ENCODE measurements around the gene WWTR1.

WWTR1 gene

GRCh38 chr3:149571381-149571780 lies 86.4 kb downstream of the WWTR1 start:
- no peak for DNase-seq (ENCODE audit: low read depth in 2 of 2, low spot score in 1 of 2)

DNA sequence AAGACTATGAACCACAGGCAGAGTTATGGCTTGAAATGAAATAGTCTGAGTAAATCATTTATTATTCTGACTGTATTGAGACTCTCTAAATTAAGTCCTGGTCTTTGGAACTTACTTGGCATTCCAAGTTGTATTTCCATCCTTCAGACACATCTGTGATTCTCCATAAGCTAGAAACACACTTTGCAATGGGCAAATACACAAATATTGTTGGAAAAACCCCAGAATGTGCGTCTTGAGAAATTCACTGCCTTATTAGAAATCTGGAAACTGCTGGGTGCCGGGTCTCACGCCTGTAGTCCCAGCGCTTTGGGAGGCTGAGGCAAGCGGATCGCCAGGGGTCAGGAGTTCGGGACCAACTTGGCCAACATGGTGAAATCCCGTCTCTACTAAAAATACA lies 87.8 kb downstream of the WWTR1 start:
- no peak for DNase-seq (ENCODE audit: low read depth in 2 of 2, low spot score in 1 of 2)

GRCh38 chr3:149567381-149567780 lies 90.4 kb downstream of the WWTR1 start:
- DNase-seq (ENCODE audit: low read depth in 2 of 2, low spot score in 1 of 2) = no peak

GRCh38 chr3:149566292-149566975 lies 91.4 kb downstream of the WWTR1 start:
- no peak for DNase-seq (ENCODE audit: low read depth in 2 of 2, low spot score in 1 of 2)

GRCh38 chr3:149564079-149564478 lies 93.7 kb downstream of the WWTR1 start:
- DNase-seq (ENCODE audit: low read depth in 2 of 2, low spot score in 1 of 2) = no peak

DNA sequence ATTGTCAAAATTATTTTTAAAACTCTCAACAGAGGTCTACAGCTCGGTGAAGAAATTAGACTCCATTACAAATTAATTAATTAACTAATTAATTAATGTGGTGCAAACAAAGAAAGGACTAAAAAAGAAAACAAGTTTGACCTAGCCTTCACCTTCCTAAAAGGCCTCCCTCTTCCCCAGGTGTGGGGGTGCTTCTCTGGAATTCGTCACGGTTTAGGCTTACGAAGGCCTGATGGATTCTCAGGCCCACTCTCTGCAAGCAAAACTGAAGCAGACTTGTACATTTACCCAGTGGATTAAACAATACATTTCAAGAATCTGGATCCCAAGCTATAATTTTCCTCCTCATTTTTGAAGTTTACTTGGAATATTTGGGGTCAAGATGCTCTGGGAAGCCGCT lies 94.7 kb downstream of the WWTR1 start:
- DNase-seq (ENCODE audit: low read depth in 2 of 2, low spot score in 1 of 2) = no peak

DNA sequence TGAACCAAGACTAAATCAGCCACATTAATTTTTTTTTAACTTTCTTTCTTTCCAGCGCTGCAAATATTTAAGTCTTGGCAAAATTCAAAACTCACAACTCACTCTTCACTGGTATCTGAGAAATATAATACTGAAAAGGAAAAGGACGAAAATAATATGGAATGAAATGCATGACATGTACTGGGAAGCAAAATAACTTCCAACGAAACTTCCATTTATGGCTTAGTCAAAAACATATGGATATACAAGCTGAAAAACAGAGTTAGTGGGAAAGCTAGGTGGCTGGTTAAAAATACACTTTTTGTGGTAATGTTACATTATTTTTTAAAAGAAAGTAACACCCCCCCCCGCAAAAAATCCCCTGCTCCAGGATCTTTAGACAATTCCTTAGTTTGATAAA lies 97.2 kb downstream of the WWTR1 start:
- no peak for DNase-seq (ENCODE audit: low read depth in 2 of 2, low spot score in 1 of 2)

DNA sequence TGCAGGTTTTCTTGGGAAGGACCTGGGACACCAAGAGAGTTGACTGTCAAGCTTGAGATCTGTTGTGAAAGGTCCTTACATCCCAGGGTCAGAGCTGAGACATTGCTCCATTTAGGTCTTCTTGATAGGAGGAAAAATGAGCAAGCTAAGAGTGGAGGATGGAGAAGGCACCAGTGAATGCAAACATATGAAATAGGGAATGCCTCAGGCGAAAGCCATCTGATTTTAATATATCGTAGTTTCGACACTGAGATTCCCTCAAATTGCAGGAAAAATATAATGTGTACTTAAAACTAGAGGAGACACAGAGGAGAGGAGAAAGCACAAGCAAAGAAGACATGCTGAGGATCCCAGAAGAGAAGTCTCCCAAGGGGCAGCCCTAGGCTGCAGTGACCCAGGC lies 97.8 kb downstream of the WWTR1 start:
- DNase-seq (ENCODE audit: low read depth in 2 of 2, low spot score in 1 of 2) = no peak

DNA sequence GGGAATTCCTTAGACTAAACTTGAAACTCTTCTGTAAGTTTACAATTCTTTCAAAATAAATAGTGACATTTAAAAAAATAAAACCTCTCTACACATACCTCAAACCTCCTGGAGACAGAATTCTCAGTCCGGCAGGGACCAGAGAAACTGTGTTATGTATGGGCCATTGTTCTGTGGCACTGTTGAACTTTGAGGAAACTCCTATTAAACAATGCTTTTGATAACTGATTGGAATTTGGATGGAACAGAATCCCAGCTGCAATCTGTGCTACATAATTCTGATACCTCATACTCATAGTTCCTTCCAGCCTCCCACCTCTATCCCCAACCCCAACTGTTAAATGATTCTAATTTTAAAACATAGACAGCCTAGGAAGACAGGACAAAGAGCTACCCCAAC lies 98.3 kb downstream of the WWTR1 start:
- no peak for DNase-seq (ENCODE audit: low read depth in 2 of 2, low spot score in 1 of 2)

GRCh38 chr3:149555927-149556326 lies 101.9 kb downstream of the WWTR1 start:
- DNase-seq (ENCODE audit: low read depth in 2 of 2, low spot score in 1 of 2) = no peak

- DNase-seq (ENCODE audit: low read depth in 2 of 2, low spot score in 1 of 2) = no peak
These were observed 103.0 kb downstream of the WWTR1 start for GRCh38 chr3:149554826-149555225.

DNA sequence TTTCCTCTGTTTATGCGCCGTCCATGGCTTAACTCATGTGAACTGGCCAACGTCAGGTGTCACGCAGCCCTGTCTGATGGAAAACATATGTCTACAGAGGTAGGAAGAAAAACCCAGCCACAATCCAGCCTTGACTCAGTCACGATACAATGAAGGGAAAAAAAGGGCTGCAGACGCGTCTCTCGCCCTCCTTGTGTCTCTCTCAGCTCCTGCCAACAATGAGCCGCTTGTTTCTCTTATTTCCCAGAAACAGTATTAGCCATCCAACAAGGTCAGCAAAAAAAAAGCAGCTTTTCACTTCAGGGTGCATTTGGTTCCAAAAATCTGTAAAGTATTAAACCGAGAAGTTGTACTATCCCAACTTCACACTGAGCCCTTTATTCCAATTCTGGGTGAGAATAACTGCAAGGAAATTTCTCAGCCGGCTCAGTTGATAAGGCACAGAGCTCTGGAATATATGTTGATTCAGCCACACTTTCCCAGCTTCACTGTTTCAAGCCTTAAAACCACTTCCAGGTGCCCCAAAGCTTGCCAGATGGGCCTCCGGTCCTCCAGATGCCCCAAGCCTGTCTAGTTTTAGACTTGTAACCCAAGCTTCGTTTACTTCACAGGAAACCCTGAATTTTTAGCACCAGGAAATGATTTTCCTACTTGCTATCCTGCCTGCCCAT lies 103.9 kb downstream of the WWTR1 start:
- DNase-seq (ENCODE audit: low read depth in 2 of 2, low spot score in 1 of 2) = no peak

DNA sequence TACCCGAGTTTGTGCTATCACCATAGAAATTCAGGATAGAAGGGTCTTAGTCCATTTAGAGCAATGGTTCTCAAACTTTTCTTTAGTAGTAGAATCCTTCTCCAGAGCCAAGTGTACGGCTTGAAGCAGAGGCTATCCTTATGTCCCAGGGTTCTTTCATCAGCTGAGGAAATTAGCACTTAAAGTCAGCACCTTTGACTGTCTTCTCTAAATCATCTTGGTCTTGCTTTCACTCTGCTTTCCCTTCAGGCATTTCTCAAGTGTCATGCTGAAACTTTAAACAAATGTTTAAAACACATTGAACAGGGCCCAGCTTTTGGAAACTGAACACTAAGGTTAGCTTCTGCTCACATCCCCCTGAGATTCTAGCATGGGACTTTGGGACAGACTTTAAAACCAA lies 105.1 kb downstream of the WWTR1 start:
- DNase-seq (ENCODE audit: low read depth in 2 of 2, low spot score in 1 of 2) = no peak

DNA sequence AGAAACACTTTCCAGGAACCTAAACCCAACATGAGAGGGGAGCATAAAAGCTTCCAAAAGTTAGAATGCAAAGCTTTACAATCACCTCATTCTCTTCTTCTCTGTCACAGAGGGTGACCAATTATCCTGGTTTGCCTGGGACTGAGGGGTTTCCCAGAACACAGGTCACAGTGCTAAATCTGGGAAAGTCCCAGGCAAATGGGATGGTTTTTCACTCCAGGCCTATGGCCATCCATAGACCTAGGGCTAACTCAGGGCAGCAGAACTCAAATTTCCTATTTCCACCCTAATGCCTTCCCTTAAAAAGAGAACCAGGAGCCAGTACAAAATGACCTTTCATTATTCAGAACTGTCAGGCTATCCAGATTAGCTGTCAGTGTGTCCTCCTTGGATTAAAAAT lies 106.3 kb downstream of the WWTR1 start:
- no peak for DNase-seq (ENCODE audit: low read depth in 2 of 2, low spot score in 1 of 2)

DNA sequence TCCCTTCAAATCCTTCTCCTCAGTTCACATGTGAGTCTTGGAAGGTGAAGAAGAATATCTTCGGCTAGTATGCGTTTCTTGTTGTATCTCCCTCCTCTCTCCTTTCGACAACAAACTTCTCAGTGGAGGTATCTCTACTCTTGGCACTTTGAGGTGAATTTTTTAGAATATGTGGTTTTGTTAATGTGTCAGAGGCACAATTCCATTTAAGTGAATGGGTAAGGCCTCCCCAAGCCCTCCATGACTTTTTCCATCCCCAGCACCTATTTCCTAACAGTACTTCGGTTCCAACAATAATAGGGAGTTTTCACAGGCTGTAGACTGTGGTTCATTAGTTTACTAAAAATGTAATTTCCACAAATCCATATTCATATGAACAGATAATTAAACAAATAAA lies 109.2 kb downstream of the WWTR1 start:
- DNase-seq (ENCODE audit: low read depth in 2 of 2, low spot score in 1 of 2) = no peak

DNA sequence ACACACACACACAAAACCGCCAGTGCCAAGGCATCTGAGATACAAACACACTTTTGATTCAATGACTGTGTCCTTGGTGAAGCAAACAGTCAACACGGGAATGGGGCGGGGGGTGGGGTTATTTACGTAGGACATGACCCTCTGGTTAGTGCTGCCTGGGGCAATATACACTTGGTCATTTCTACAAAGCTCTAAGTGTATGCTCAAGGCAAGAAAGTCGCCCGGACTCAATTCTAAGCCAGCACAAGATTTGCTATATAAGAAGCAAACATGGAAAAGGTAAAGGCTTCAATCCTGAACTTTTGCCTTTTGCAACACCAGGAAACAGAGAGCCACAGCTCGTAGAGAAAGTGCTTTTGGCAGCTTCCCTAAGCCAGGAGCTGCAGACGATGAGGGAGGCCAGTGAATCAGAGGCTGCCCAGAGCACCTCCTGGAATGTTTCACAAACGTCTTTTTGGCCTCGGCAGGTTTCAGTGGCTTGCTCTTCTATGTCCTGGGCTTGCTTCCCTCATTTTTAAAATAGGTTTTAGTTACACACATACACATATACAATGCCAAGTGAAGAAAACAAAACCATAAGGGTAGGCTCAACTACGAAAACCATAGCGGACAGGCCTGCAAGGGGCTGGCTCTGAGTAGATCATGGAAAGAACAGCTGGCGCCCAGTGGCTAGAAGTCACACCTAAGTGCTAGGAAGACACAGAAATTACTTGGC lies 109.7 kb downstream of the WWTR1 start:
- no peak for DNase-seq (ENCODE audit: low read depth in 2 of 2, low spot score in 1 of 2)

DNA sequence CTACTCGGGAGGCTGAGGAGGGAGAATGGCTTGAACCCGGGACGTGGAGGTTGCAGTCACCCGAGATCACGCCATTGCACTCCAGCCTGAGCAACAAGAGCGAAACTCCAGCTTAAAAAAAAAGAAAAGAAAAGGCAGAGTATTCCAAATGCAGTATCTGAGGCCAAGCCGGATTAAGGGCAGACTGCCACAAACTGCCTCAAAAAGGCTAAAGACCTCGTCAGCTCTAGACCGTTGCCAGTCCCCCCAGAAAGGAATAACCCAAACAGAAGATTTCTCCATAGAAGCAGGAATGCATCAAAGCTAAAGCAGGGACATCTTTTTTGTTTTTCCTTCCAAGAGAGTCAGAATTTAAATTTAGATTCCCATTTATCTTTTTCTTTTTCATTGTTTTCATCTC lies 110.4 kb downstream of the WWTR1 start:
- DNase-seq (ENCODE audit: low read depth in 2 of 2, low spot score in 1 of 2) = no peak

GRCh38 chr3:149545049-149545448 lies 112.8 kb downstream of the WWTR1 start:
- DNase-seq (ENCODE audit: low read depth in 2 of 2, low spot score in 1 of 2) = no peak

- no peak for DNase-seq (ENCODE audit: low read depth in 2 of 2, low spot score in 1 of 2)
These were observed 115.2 kb downstream of the WWTR1 start for GRCh38 chr3:149542375-149543312.

DNA sequence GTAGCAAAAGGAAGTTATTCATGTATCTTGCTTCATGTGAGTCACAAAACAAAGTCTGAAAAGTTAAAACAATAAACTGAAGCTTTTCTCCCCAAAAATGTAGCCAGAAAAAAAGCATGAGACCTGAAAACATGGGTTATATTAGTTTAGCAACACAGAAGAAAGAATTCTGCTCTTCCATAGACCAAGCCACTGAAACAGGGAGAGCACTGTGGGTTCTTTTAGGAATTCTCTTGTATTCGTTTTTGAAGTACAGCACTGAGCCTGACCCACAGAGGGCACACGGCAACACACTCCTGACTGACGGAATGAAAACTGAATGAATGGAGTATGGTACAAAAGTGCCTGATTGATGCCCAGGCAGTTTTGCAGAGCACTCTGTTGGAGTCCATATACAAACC lies 116.7 kb downstream of the WWTR1 start:
- no peak for DNase-seq (ENCODE audit: low read depth in 2 of 2, low spot score in 1 of 2)

DNA sequence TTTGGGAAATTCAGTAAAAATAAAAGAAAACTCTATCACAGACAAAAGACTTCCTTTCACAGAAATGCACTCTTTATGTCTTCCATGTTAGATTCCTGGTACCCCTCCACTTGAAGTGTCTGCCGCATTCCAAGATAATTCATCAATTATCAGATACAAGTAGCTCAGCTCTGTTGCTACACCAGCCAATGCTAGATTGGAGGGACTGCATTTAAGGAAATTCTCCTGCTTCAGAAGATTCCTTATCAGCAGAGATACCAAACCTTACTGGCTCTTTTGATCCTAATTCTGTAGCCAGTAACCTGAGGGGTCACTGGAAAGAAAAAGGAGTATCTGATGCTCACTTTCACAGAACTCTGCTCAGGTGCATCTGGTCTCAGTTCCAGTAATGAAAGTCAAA lies 119.5 kb downstream of the WWTR1 start:
- no peak for DNase-seq (ENCODE audit: low read depth in 2 of 2, low spot score in 1 of 2)
